ENCODE measurements around the gene ZNF280A.
"Not testable (repeated sequence)": the region's sequence is repeated elsewhere in the genome, so short reads cannot be mapped to it uniquely, and the experiment has no call there.

ZNF280A gene

GRCh38 chr22:22512951-22513350 is 7.1 kb downstream of the ZNF280A start:
- Mint-ChIP-seq H3K4me1 (peaks cover 11% of the 10 kb centered on the region), H3K27ac (no peak overlapping the region), H3K9me3 (peaks cover 3% of the 10 kb centered on the region), H3K36me3 (peaks cover 2% of the 10 kb centered on the region), H3K4me3 (no peak overlapping the region), H3K27me3 (peaks cover 8% of the 10 kb centered on the region)
- DNase-seq (ENCODE audit: low spot score in 2 of 2) (no peak), ATAC-seq (ENCODE audit: low read depth) (no peak)

- H3K36me3 Mint-ChIP-seq; H3K4me3 Mint-ChIP-seq; DNase-seq (ENCODE audit: low spot score in 2 of 2); H3K27me3 Mint-ChIP-seq; H3K9me3 Mint-ChIP-seq; ATAC-seq (ENCODE audit: low read depth); H3K27ac Mint-ChIP-seq: not testable (repeated sequence)
- peaks cover 20% of the 10 kb centered on the region for H3K4me1 Mint-ChIP-seq
Measured at GRCh38 chr22:22510833-22511232, 9.2 kb downstream of the ZNF280A start.

- ATAC-seq (ENCODE audit: low read depth); H3K4me3 Mint-ChIP-seq; H3K9me3 Mint-ChIP-seq; H3K27ac Mint-ChIP-seq; DNase-seq (ENCODE audit: low spot score in 2 of 2); H3K27me3 Mint-ChIP-seq: not testable (repeated sequence)
- Mint-ChIP-seq H3K4me1 (peaks cover 20% of the 10 kb centered on the region), H3K36me3 (peaks cover 13% of the 10 kb centered on the region)
Measured at GRCh38 chr22:22509912-22510311, 10.2 kb downstream of the ZNF280A start.

GRCh38 chr22:22508274-22509176 is 11.5 kb downstream of the ZNF280A start, which contains the start of gene ZNF280B:
Gene ZNF280B (minus strand): TSS chr22:22508742. CDS start chr22:22489398, 19,344 bp downstream.
- DNase-seq (ENCODE audit: low spot score in 2 of 2) (peak; percentile 83 to 85), ATAC-seq (ENCODE audit: low read depth) (peak; percentile 98)
- peaks cover 23% of the 10 kb centered on the region for H3K4me1 Mint-ChIP-seq
- H3K27ac Mint-ChIP-seq, result peak within 1 kb of the TSS; percentile 6
- no peaks in the 10 kb centered on the region for H3K27me3 Mint-ChIP-seq
- peaks cover 21% of the 10 kb centered on the region for H3K36me3 Mint-ChIP-seq
- H3K4me3 Mint-ChIP-seq, result peak within 1 kb of the TSS; percentile 88
- peaks cover 3% of the 10 kb centered on the region for H3K9me3 Mint-ChIP-seq

- DNase-seq (ENCODE audit: low spot score in 2 of 2) (peak in 1 of 2 donors; percentile 10), ATAC-seq (ENCODE audit: low read depth) (no peak)
- Mint-ChIP-seq H3K4me3 (peak overlapping the region; percentile 88), H3K36me3 (peaks cover 24% of the 10 kb centered on the region), H3K4me1 (peaks cover 23% of the 10 kb centered on the region), H3K9me3 (peaks cover 3% of the 10 kb centered on the region), H3K27me3 (no peaks in the 10 kb centered on the region), H3K27ac (peak overlapping the region; percentile 6)
Measured at GRCh38 chr22:22507743-22508273, 12.3 kb downstream of the ZNF280A start.

- H3K27ac Mint-ChIP-seq, result no peak overlapping the region
- H3K9me3 Mint-ChIP-seq, result peaks cover 3% of the 10 kb centered on the region
- DNase-seq (ENCODE audit: low spot score in 2 of 2), result no peak
- H3K4me3 Mint-ChIP-seq, result no peak overlapping the region
- ATAC-seq (ENCODE audit: low read depth), result no peak
- no peaks in the 10 kb centered on the region for H3K27me3 Mint-ChIP-seq
- peaks cover 16% of the 10 kb centered on the region for H3K4me1 Mint-ChIP-seq
- peaks cover 28% of the 10 kb centered on the region for H3K36me3 Mint-ChIP-seq
Measured at GRCh38 chr22:22506736-22507135, 13.3 kb downstream of the ZNF280A start.

- Mint-ChIP-seq H3K9me3 (no peaks in the 10 kb centered on the region), H3K4me3 (no peak overlapping the region), H3K4me1 (peaks cover 9% of the 10 kb centered on the region), H3K27me3 (no peaks in the 10 kb centered on the region), H3K27ac (no peak overlapping the region), H3K36me3 (peaks cover 17% of the 10 kb centered on the region)
- DNase-seq (ENCODE audit: low spot score in 2 of 2), result no peak
- ATAC-seq (ENCODE audit: low read depth), result no peak
Measured at GRCh38 chr22:22498267-22498666, 21.8 kb downstream of the ZNF280A start.

- peaks cover 29% of the 10 kb centered on the region for H3K36me3 Mint-ChIP-seq
- H3K4me3 Mint-ChIP-seq; ATAC-seq (ENCODE audit: low read depth); DNase-seq (ENCODE audit: low spot score in 2 of 2); H3K27ac Mint-ChIP-seq; H3K4me1 Mint-ChIP-seq; H3K27me3 Mint-ChIP-seq; H3K9me3 Mint-ChIP-seq: not testable (repeated sequence)
Measured at GRCh38 chr22:22491589-22491988, 28.5 kb downstream of the ZNF280A start.

GRCh38 chr22:22488736-22489135 is 31.3 kb downstream of the ZNF280A start:
- no peak for ATAC-seq (ENCODE audit: low read depth)
- Mint-ChIP-seq H3K9me3 (no peaks in the 10 kb centered on the region), H3K27me3 (no peaks in the 10 kb centered on the region), H3K4me3 (no peak overlapping the region), H3K27ac (peak overlapping the region; percentile 68), H3K36me3 (peaks cover 34% of the 10 kb centered on the region), H3K4me1 (no peaks in the 10 kb centered on the region)
- DNase-seq (ENCODE audit: low spot score in 2 of 2), result no peak

GRCh38 chr22:22487869-22488597 is 32.0 kb downstream of the ZNF280A start:
- no peaks in the 10 kb centered on the region for H3K27me3 Mint-ChIP-seq
- H3K4me1 Mint-ChIP-seq, result no peaks in the 10 kb centered on the region
- H3K36me3 Mint-ChIP-seq, result peaks cover 29% of the 10 kb centered on the region
- ATAC-seq (ENCODE audit: low read depth), result no peak
- no peak overlapping the region for H3K27ac Mint-ChIP-seq
- no peak overlapping the region for H3K4me3 Mint-ChIP-seq
- DNase-seq (ENCODE audit: low spot score in 2 of 2), result no peak
- no peaks in the 10 kb centered on the region for H3K9me3 Mint-ChIP-seq

GRCh38 chr22:22487059-22487458 is 33.0 kb downstream of the ZNF280A start:
- Mint-ChIP-seq H3K27me3 (no peaks in the 10 kb centered on the region), H3K9me3 (no peaks in the 10 kb centered on the region), H3K4me1 (peaks cover 2% of the 10 kb centered on the region), H3K27ac (no peak overlapping the region), H3K36me3 (peaks cover 29% of the 10 kb centered on the region), H3K4me3 (no peak overlapping the region)
- ATAC-seq (ENCODE audit: low read depth) (no peak), DNase-seq (ENCODE audit: low spot score in 2 of 2) (no peak)

- Mint-ChIP-seq H3K4me1 (peaks cover 2% of the 10 kb centered on the region), H3K9me3 (no peaks in the 10 kb centered on the region), H3K4me3 (no peak overlapping the region)
Measured at GRCh38 chr22:22486132-22486899, 33.8 kb downstream of the ZNF280A start.

GRCh38 chr22:22485524-22485923 is 34.5 kb downstream of the ZNF280A start:
- no peak for DNase-seq (ENCODE audit: low spot score in 2 of 2)
- Mint-ChIP-seq H3K27me3 (no peaks in the 10 kb centered on the region), H3K36me3 (peaks cover 26% of the 10 kb centered on the region), H3K4me1 (peaks cover 2% of the 10 kb centered on the region), H3K9me3 (no peaks in the 10 kb centered on the region), H3K27ac (no peak overlapping the region), H3K4me3 (no peak overlapping the region)
- ATAC-seq (ENCODE audit: low read depth), result no peak

More at GRCh38 chr22:22486132-22486899, 33.8 kb downstream of the ZNF280A start:
- ATAC-seq (ENCODE audit: low read depth) (no peak), DNase-seq (ENCODE audit: low spot score in 2 of 2) (no peak)
- Mint-ChIP-seq H3K27ac (no peak overlapping the region), H3K36me3 (peaks cover 29% of the 10 kb centered on the region), H3K27me3 (no peaks in the 10 kb centered on the region)

Measured in memory B cell (primary cell).